HCT116 (cell line): ENCODE results near the gene PFN3.

Experiments
- POLR2A ChIP-seq: IDR thresholded peaks from 2 replicates; pipeline ENCODE4 v1.7.0; 2011; ENCODE audit warnings: borderline replicate concordance; ENCODE audit not compliant: insufficient read depth, insufficient read length; ENCODE audit errors: extremely low read depth
- POLR2AphosphoS5 ChIP-seq: IDR thresholded peaks from 2 replicates; pipeline ENCODE4 v1.6.1; 2011; ENCODE audit warnings: mild to moderate bottlenecking, low read depth, low read length, moderate library complexity
- TCF7L2 ChIP-seq: IDR thresholded peaks from 2 replicates; pipeline ENCODE4 v1.7.0; 2011; ENCODE audit warnings: borderline replicate concordance, inconsistent platforms; ENCODE audit not compliant: insufficient read depth, insufficient read length; ENCODE audit errors: extremely low read depth
- TF ChIP-seq, protein P1 (sequence below), 3 experiments: fragments of 200-600 bp in 1 of 3; sonication (generic) in 1 of 3; IDR thresholded peaks in 2 of 3; conservative IDR thresholded peaks in 1 of 3; 2 replicates each; pipeline ENCODE4 v1.5.1; 2012 to 2017; ENCODE audit warnings: low read depth in 2 of 3, low read length in 2 of 3, antibody characterized with exemption in 1 of 3, borderline replicate concordance in 1 of 3, control low read depth in 1 of 3, mild to moderate bottlenecking in 1 of 3, mixed read lengths in 1 of 3, mixed run types in 1 of 3, moderate library complexity in 1 of 3; ENCODE audit not compliant: insufficient read depth in 1 of 3
- TF ChIP-seq, protein P2 (sequence below): IDR thresholded peaks from 2 replicates; pipeline ENCODE4 v1.6.1; 2012; ENCODE audit warnings: low read depth

DNA sequence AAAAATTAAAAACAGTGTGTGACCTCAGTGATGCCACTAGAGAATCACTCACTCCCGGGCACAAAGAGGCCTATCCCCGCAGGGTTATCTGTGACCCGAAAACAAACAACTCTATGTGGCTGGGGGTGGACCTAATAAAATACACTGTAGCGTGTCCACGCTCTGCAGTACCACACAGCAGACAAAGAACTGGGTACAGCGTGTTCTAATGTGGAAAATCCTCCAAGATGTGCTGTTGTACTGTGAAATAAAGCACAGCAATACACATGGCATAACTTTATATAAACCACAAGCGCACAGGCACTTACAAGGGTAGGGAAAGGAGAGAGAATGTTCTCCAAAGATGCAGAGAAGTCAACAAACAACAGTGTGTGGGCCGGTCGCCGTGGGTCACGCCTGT is 24.4 kb downstream of the PFN3 start:
- TF ChIP-seq, protein P1, sequence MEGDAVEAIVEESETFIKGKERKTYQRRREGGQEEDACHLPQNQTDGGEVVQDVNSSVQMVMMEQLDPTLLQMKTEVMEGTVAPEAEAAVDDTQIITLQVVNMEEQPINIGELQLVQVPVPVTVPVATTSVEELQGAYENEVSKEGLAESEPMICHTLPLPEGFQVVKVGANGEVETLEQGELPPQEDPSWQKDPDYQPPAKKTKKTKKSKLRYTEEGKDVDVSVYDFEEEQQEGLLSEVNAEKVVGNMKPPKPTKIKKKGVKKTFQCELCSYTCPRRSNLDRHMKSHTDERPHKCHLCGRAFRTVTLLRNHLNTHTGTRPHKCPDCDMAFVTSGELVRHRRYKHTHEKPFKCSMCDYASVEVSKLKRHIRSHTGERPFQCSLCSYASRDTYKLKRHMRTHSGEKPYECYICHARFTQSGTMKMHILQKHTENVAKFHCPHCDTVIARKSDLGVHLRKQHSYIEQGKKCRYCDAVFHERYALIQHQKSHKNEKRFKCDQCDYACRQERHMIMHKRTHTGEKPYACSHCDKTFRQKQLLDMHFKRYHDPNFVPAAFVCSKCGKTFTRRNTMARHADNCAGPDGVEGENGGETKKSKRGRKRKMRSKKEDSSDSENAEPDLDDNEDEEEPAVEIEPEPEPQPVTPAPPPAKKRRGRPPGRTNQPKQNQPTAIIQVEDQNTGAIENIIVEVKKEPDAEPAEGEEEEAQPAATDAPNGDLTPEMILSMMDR (IDR thresholded peaks at IDR 0.05 in 2 of 3, conservative IDR thresholded peaks at IDR 0.05 in 1 of 3; ENCODE audit: borderline replicate concordance in 1 of 3, insufficient read depth in 1 of 3, low read depth in 2 of 3, low read length in 2 of 3): no peak
- TF ChIP-seq POLR2AphosphoS5: no peak
- TF ChIP-seq, protein P2, sequence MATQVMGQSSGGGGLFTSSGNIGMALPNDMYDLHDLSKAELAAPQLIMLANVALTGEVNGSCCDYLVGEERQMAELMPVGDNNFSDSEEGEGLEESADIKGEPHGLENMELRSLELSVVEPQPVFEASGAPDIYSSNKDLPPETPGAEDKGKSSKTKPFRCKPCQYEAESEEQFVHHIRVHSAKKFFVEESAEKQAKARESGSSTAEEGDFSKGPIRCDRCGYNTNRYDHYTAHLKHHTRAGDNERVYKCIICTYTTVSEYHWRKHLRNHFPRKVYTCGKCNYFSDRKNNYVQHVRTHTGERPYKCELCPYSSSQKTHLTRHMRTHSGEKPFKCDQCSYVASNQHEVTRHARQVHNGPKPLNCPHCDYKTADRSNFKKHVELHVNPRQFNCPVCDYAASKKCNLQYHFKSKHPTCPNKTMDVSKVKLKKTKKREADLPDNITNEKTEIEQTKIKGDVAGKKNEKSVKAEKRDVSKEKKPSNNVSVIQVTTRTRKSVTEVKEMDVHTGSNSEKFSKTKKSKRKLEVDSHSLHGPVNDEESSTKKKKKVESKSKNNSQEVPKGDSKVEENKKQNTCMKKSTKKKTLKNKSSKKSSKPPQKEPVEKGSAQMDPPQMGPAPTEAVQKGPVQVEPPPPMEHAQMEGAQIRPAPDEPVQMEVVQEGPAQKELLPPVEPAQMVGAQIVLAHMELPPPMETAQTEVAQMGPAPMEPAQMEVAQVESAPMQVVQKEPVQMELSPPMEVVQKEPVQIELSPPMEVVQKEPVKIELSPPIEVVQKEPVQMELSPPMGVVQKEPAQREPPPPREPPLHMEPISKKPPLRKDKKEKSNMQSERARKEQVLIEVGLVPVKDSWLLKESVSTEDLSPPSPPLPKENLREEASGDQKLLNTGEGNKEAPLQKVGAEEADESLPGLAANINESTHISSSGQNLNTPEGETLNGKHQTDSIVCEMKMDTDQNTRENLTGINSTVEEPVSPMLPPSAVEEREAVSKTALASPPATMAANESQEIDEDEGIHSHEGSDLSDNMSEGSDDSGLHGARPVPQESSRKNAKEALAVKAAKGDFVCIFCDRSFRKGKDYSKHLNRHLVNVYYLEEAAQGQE: no peak
- TF ChIP-seq POLR2A: no peak
- no peak for TF ChIP-seq TCF7L2
